ENCODE results near the gene MED29. TPM values are rescaled to one million over a fixed set of nuclear protein-coding genes. Genes with fewer than 3 reads are reported as not detected.

The MED29 gene
- total and polyA plus RNA-seq, 10 of the 15 experiments (the other 5 are each of a cell fraction or from before 2014, with no cell fraction given): 3.2 to 36.6 (median 22.8) TPM

GRCh38 chr19:39402346-39403300 lies 11.4 kb downstream of the MED29 start:
- peaks cover 43% of the 10 kb centered on the region for H3K79me2 ChIP-seq (ENCODE audit: control insufficient read depth, insufficient read depth, low read length)
- POLR2A ChIA-PET: interaction anchor here (1.6 to 2.9 kb wide), 4 partner anchors 9 to 60 kb away, joined by 3 to 37 read pairs (median 12); partner anchors contain the start of genes MED29, PAF1, PLEKHG2 and SAMD4B
- SMC1A ChIA-PET (ENCODE audit: uncharacterized antibody, unreplicated experiment): interaction anchor here (8.7 kb wide), 1 partner anchor 9 kb away, joined by 146 read pairs; the partner anchor contains the start of gene PLEKHG2
- TF ChIP-seq TCF3 (IDR thresholded peaks at IDR 0.05; ENCODE audit: borderline replicate concordance, insufficient read depth, low read depth, low read length) (peak; percentile 80), PAX8 (IDR thresholded peaks at IDR 0.05) (peak; percentile 100), IKZF1 (conservative IDR thresholded peaks at IDR 0.05) (peak; percentile 96), E2F4 (IDR thresholded peaks at IDR 0.05; ENCODE audit: low read depth, low read length) (peak; percentile 8; the same call in 1 of the 2 replicates), SRF (IDR thresholded peaks at IDR 0.05; ENCODE audit: low read depth in 2 of 2, low read length in 2 of 2) (no peak), SIN3A (IDR thresholded peaks at IDR 0.05; ENCODE audit: low read depth, low read length) (peak; percentile 29; the same call in 1 of the 2 replicates), BMI1 (IDR thresholded peaks at IDR 0.05; ENCODE audit: borderline replicate concordance) (peak; percentile 21; the same call in 1 of the 2 replicates), BCL3 (IDR thresholded peaks at IDR 0.05; ENCODE audit: borderline replicate concordance, insufficient read depth, low read depth, low read length, poor library complexity, severe bottlenecking) (peak; percentile 63), RAD51 (IDR thresholded peaks at IDR 0.05) (no peak), IRF4 (IDR thresholded peaks at IDR 0.05; ENCODE audit: low read depth, low read length) (0 out of 2 replicates have a peak, but pooled peaks have one; percentile 7), RB1 (IDR thresholded peaks at IDR 0.05; ENCODE audit: borderline replicate concordance) (no peak), HDAC2 (IDR thresholded peaks at IDR 0.05) (no peak), POLR2A (IDR thresholded peaks at IDR 0.05; ENCODE audit: low read depth, low read length) (peak; percentile 75), RELA (IDR thresholded peaks at IDR 0.05; ENCODE audit: borderline replicate concordance, partially characterized antibody) (peak; percentile 42), IRF5 (IDR thresholded peaks at IDR 0.05; ENCODE audit: borderline replicate concordance) (no peak), SMAD5 (IDR thresholded peaks at IDR 0.05; ENCODE audit: low read depth) (no peak), NRF1 (conservative IDR thresholded peaks at IDR 0.05; ENCODE audit: low read depth, low read length) (peak; percentile 24; the same call in 1 of the 2 replicates), FOXM1 (IDR thresholded peaks at IDR 0.05; ENCODE audit: low read depth, low read length) (no peak)

More at GRCh38 chr19:39402346-39403300, 11.4 kb downstream of the MED29 start:
- no peak overlapping the region; the same call in 1 of the 2 replicates for H2AFZ ChIP-seq (ENCODE audit: control insufficient read depth, low read depth, low read length)
- peak overlapping the region; percentile 82 for H3K4me3 ChIP-seq
- H4K20me1 ChIP-seq (ENCODE audit: control insufficient read depth, insufficient read depth): no peaks in the 10 kb centered on the region
- H3K36me3 ChIP-seq (ENCODE audit: control insufficient read depth in 2 of 2, insufficient read depth in 2 of 2, low read length in 1 of 2): no peaks in the 10 kb centered on the region
- WGBS (ENCODE audit: insufficient coverage, insufficient replicate concordance, low lambda C conversion rate, missing lambda C conversion rate): 1% methylated on average over 42 of the region's 59 CpGs
- no peaks in the 10 kb centered on the region for H3K27me3 ChIP-seq (replicated peaks in 1 of 2; ENCODE audit: control insufficient read depth in 2 of 2, insufficient read depth in 2 of 2, low read length in 1 of 2)
- H3K27ac ChIP-seq (ENCODE audit: control insufficient read depth, insufficient read depth): peak overlapping the region; percentile 100
- peaks cover 71% of the 10 kb centered on the region for H3K4me1 ChIP-seq (ENCODE audit: control insufficient read depth, insufficient read depth, low read length)
- in situ Hi-C loops (cut with MboI): no loop called here
- peak; percentile 78 for DNase-seq (ENCODE audit: low read depth, low spot score)
- H3K9ac ChIP-seq (ENCODE audit: control insufficient read depth, insufficient read depth, low read length): peak overlapping the region; percentile 90
- ChIA-PET RAD21 (ENCODE audit: unreplicated experiment) (interaction anchor here (1.0 to 6.7 kb wide), 4 partner anchors 9 to 568 kb away, joined by 3 to 159 read pairs (median 8); partner anchors contain the start of genes MED29, PAF1 and PLEKHG2), CTCF (interaction anchor here (1.7 to 7.4 kb wide), 4 partner anchors 9 to 131 kb away, joined by 4 to 218 read pairs (median 14); partner anchors contain the start of genes EID2B and PLEKHG2)
- ATAC-seq: peak; percentile 18
- no peaks in the 10 kb centered on the region for H3K9me3 ChIP-seq (replicated peaks; ENCODE audit: control insufficient read depth, insufficient read depth, low read length)
- peak; percentile 31 for FAIRE-seq
- no TSS peak for BruUV-seq (replicated peaks)
- H3K4me2 ChIP-seq (ENCODE audit: control insufficient read depth, insufficient read depth): peak overlapping the region; percentile 100
- intact Hi-C loops (cut with micrococcal nuclease; ENCODE audit: unreplicated experiment): loop anchor here (10.0 kb wide), 1 partner anchor 428 kb away; the partner anchor contains the start of gene FBXO17

All from GM12878 (cell line).